ENCODE results near the gene PDXP.

The PDXP gene

DNA sequence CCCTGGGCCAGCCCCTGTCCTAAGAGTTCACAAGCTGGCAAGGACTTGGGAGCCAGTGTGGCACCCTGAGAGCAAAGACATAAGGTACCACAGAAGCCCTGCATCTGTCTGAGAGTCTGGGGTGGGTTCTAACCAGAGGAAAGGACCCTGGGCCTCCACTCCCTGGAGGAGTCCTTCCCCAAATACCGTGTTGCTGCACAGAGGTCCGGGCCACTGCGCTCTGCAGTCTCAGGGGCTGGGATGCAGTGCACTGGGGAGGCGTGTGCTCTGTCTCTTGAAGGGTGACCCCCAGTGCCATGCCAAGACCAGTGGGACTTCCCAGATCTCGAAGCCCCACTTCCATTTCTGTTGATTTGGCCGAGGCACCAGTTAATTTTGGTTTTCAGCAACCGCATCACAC, 23.4 kb upstream of the PDXP start:
- H3K36me3 ChIP-seq (ENCODE audit: control insufficient read depth, insufficient read depth, low read length): peaks cover 11% of the 10 kb centered on the region
- DNase-seq: no peak
- H3K4me1 ChIP-seq (ENCODE audit: control insufficient read depth, insufficient read depth, low read length, poor library complexity, severe bottlenecking): peaks cover 76% of the 10 kb centered on the region
- H3K9me3 ChIP-seq (ENCODE audit: control insufficient read depth, low read length): no peaks in the 10 kb centered on the region
- no peak overlapping the region for H3K4me3 ChIP-seq (ENCODE audit: insufficient read depth, low read depth, low read length, poor library complexity, severe bottlenecking)
- no peaks in the 10 kb centered on the region for H3K27me3 ChIP-seq (replicated peaks; ENCODE audit: control insufficient read depth, insufficient read depth, low read length, poor library complexity, severe bottlenecking)
- H3K27ac ChIP-seq (ENCODE audit: insufficient read depth, low read length, poor library complexity, severe bottlenecking): peak overlapping the region; percentile 65

DNA sequence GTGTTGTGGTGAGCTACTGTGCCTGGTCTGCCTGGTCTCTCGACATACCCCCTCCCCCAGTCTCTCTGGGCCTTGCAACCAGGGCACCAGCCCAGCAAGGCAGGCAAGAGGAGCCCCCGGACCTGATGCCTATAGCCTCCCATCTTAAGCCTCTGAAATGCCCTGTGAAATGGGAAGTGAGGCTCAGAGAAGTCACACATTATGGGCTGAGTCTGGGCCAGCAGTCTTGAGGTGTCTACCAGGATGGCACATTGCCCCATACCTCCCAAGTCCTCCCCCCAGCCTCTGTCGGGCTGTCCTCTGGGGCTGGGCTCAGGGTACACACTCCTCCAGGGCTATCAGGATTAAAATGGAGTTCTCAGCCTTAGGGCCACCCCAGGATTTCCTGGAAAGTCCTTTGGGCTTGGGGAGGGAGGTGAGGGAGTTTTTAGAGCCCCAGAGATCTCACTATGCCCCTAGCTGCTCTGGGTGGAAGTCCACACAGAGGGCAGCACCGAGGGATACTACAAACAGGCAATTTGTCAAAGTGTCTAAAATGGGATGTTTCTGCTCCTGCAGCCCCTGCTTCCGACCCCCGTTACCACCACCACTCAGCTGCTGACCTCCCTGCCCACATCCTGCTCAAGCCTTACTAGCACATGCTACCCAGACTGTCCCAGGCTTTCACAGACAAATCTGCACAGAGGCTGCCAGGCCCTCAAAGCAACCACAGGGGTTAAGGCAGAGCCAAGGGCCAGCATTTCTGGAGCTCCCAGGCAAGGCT, 22.2 kb upstream of the PDXP start:
- Histone ChIP-seq H3K4me1 (ENCODE audit: control insufficient read depth, insufficient read depth, low read length, poor library complexity, severe bottlenecking) (peaks cover 88% of the 10 kb centered on the region), H3K9me3 (ENCODE audit: control insufficient read depth, low read length) (no peaks in the 10 kb centered on the region), H3K27me3 (replicated peaks; ENCODE audit: control insufficient read depth, insufficient read depth, low read length, poor library complexity, severe bottlenecking) (no peaks in the 10 kb centered on the region), H3K36me3 (ENCODE audit: control insufficient read depth, insufficient read depth, low read length) (peaks cover 7% of the 10 kb centered on the region), H3K4me3 (ENCODE audit: insufficient read depth, low read depth, low read length, poor library complexity, severe bottlenecking) (no peak overlapping the region), H3K27ac (ENCODE audit: insufficient read depth, low read length, poor library complexity, severe bottlenecking) (peak overlapping the region; percentile 78)
- no peak for DNase-seq

DNA sequence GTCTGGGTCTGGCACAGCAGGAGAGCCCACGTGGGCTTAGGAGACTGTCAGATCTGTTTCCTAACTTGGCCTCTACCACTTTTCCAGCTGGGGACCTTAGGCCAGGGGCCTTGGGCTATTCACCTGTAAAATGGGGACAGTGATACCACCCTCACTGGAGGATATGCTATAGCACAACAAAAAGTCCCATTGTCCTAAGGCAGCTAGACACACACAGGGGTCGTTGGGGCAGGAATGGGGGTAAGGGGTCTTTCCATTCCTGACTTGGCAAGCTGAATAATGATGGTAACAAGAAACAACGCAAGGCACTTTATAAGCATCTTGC, 21.6 kb upstream of the PDXP start:
- Histone ChIP-seq H3K27ac (ENCODE audit: insufficient read depth, low read length, poor library complexity, severe bottlenecking) (peak overlapping the region; percentile 78), H3K36me3 (ENCODE audit: control insufficient read depth, insufficient read depth, low read length) (peaks cover 7% of the 10 kb centered on the region), H3K4me3 (ENCODE audit: insufficient read depth, low read depth, low read length, poor library complexity, severe bottlenecking) (no peak overlapping the region), H3K4me1 (ENCODE audit: control insufficient read depth, insufficient read depth, low read length, poor library complexity, severe bottlenecking) (peaks cover 93% of the 10 kb centered on the region), H3K27me3 (replicated peaks; ENCODE audit: control insufficient read depth, insufficient read depth, low read length, poor library complexity, severe bottlenecking) (no peaks in the 10 kb centered on the region), H3K9me3 (ENCODE audit: control insufficient read depth, low read length) (no peaks in the 10 kb centered on the region)
- no peak for DNase-seq

- H3K27ac ChIP-seq (ENCODE audit: insufficient read depth, low read length, poor library complexity, severe bottlenecking): peak overlapping the region; percentile 78
These were observed 20.0 kb upstream of the PDXP start for GRCh38 chr22:37638391-37639069.

GRCh38 chr22:37639070-37639760, 19.3 kb upstream of the PDXP start, which contains the start of gene SH3BP1:
SH3BP1 (plus strand) TSS chr22:37639669; CDS start chr22:37639788, 119 bp downstream.
- no peaks in the 10 kb centered on the region for H3K9me3 ChIP-seq (ENCODE audit: control insufficient read depth, low read length)
- no peaks in the 10 kb centered on the region for H3K27me3 ChIP-seq (replicated peaks; ENCODE audit: control insufficient read depth, insufficient read depth, low read length, poor library complexity, severe bottlenecking)
- peaks cover 90% of the 10 kb centered on the region for H3K4me1 ChIP-seq (ENCODE audit: control insufficient read depth, insufficient read depth, low read length, poor library complexity, severe bottlenecking)
- peak within 1 kb of the TSS; percentile 77 for H3K4me3 ChIP-seq (ENCODE audit: insufficient read depth, low read depth, low read length, poor library complexity, severe bottlenecking)
- peak within 1 kb of the TSS; percentile 78 for H3K27ac ChIP-seq (ENCODE audit: insufficient read depth, low read length, poor library complexity, severe bottlenecking)
- H3K36me3 ChIP-seq (ENCODE audit: control insufficient read depth, insufficient read depth, low read length): peaks cover 29% of the 10 kb centered on the region
- DNase-seq: peak; percentile 37 to 54 (median 47)

More at GRCh38 chr22:37638391-37639069, 20.0 kb upstream of the PDXP start:
- Histone ChIP-seq H3K9me3 (ENCODE audit: control insufficient read depth, low read length) (no peaks in the 10 kb centered on the region), H3K4me3 (ENCODE audit: insufficient read depth, low read depth, low read length, poor library complexity, severe bottlenecking) (peak overlapping the region; percentile 77), H3K27me3 (replicated peaks; ENCODE audit: control insufficient read depth, insufficient read depth, low read length, poor library complexity, severe bottlenecking) (no peaks in the 10 kb centered on the region), H3K36me3 (ENCODE audit: control insufficient read depth, insufficient read depth, low read length) (peaks cover 23% of the 10 kb centered on the region), H3K4me1 (ENCODE audit: control insufficient read depth, insufficient read depth, low read length, poor library complexity, severe bottlenecking) (peaks cover 94% of the 10 kb centered on the region)
- DNase-seq: no peak

GRCh38 chr22:37639771-37640590, 18.5 kb upstream of the PDXP start:
- Histone ChIP-seq H3K36me3 (ENCODE audit: control insufficient read depth, insufficient read depth, low read length) (peaks cover 37% of the 10 kb centered on the region), H3K4me3 (ENCODE audit: insufficient read depth, low read depth, low read length, poor library complexity, severe bottlenecking) (peak overlapping the region; percentile 77), H3K4me1 (ENCODE audit: control insufficient read depth, insufficient read depth, low read length, poor library complexity, severe bottlenecking) (peaks cover 83% of the 10 kb centered on the region), H3K27me3 (replicated peaks; ENCODE audit: control insufficient read depth, insufficient read depth, low read length, poor library complexity, severe bottlenecking) (no peaks in the 10 kb centered on the region), H3K27ac (ENCODE audit: insufficient read depth, low read length, poor library complexity, severe bottlenecking) (peak overlapping the region; percentile 78), H3K9me3 (ENCODE audit: control insufficient read depth, low read length) (no peaks in the 10 kb centered on the region)
- no peak for DNase-seq

- Histone ChIP-seq H3K9me3 (ENCODE audit: control insufficient read depth, low read length) (no peaks in the 10 kb centered on the region), H3K4me3 (ENCODE audit: insufficient read depth, low read depth, low read length, poor library complexity, severe bottlenecking) (peak overlapping the region; percentile 77), H3K36me3 (ENCODE audit: control insufficient read depth, insufficient read depth, low read length) (peaks cover 46% of the 10 kb centered on the region), H3K4me1 (ENCODE audit: control insufficient read depth, insufficient read depth, low read length, poor library complexity, severe bottlenecking) (peaks cover 76% of the 10 kb centered on the region), H3K27me3 (replicated peaks; ENCODE audit: control insufficient read depth, insufficient read depth, low read length, poor library complexity, severe bottlenecking) (no peaks in the 10 kb centered on the region), H3K27ac (ENCODE audit: insufficient read depth, low read length, poor library complexity, severe bottlenecking) (peak overlapping the region; percentile 78)
- DNase-seq: no peak
These were observed 17.6 kb upstream of the PDXP start for GRCh38 chr22:37640591-37641560.

DNA sequence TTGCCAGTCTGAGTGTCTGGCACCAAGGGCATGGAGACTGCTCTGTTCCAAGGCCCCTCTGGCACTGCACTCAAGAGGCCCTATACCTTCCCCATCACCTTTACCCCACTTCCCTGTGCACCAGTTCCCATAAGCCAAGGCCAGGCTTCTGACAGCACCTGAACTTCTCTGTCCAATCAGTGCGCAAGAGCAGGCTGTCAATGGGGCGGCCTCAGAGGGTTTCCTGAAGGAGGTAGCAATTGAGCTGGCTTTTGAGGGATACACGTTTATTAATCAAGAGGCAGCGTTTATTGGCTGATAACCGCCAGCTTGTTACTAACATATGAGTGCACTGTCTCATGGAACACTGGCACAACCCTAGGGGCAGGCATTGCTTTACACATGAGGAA, 17.0 kb upstream of the PDXP start:
- peaks cover 69% of the 10 kb centered on the region for H3K4me1 ChIP-seq (ENCODE audit: control insufficient read depth, insufficient read depth, low read length, poor library complexity, severe bottlenecking)
- no peak for DNase-seq
- H3K27me3 ChIP-seq (replicated peaks; ENCODE audit: control insufficient read depth, insufficient read depth, low read length, poor library complexity, severe bottlenecking): no peaks in the 10 kb centered on the region
- H3K27ac ChIP-seq (ENCODE audit: insufficient read depth, low read length, poor library complexity, severe bottlenecking): peak overlapping the region; percentile 78
- peak overlapping the region; percentile 77 for H3K4me3 ChIP-seq (ENCODE audit: insufficient read depth, low read depth, low read length, poor library complexity, severe bottlenecking)
- peaks cover 52% of the 10 kb centered on the region for H3K36me3 ChIP-seq (ENCODE audit: control insufficient read depth, insufficient read depth, low read length)
- no peaks in the 10 kb centered on the region for H3K9me3 ChIP-seq (ENCODE audit: control insufficient read depth, low read length)
